Measurements from ENCODE around the gene SLC12A7. TPM values are rescaled to one million over a fixed set of nuclear protein-coding genes. Genes with fewer than 3 reads are reported as not detected.

Gene SLC12A7
- polyA plus RNA-seq, 1 donor (not counting 4 experiments of a cell fraction or from before 2014, with no cell fraction given) = 1.5 TPM

- FAIRE-seq = no peak
- H3K4me3 ChIP-seq (ENCODE audit: control insufficient read depth in 2 of 3, extremely low read depth in 1 of 3, insufficient read depth in 2 of 3, low read depth in 1 of 3, low read length in 3 of 3) = no peak overlapping the region
Observed at GRCh38 chr5:1155191-1156032, 43.5 kb upstream of the SLC12A7 start.

GRCh38 chr5:1153428-1153827 is 41.6 kb upstream of the SLC12A7 start:
- Histone ChIP-seq H3K27ac (ENCODE audit: control insufficient read depth, insufficient read depth, low read length) (no peak overlapping the region), H3K9me3 (ENCODE audit: control insufficient read depth, low read depth, low read length) (peaks cover 12% of the 10 kb centered on the region), H3K9me1 (ENCODE audit: control insufficient read depth, extremely low read depth, insufficient read depth, low read length) (no peaks in the 10 kb centered on the region), H3K79me2 (ENCODE audit: control insufficient read depth, insufficient read depth, low read length) (no peaks in the 10 kb centered on the region), H4K20me1 (ENCODE audit: control insufficient read depth, extremely low read depth, insufficient read depth, low read length) (no peaks in the 10 kb centered on the region), H2AFZ (ENCODE audit: control insufficient read depth, low read length) (no peak overlapping the region), H3K4me2 (ENCODE audit: control insufficient read depth, extremely low read depth, insufficient read depth, low read depth, low read length) (no peak overlapping the region), H3K4me1 (ENCODE audit: control insufficient read depth, extremely low read depth, insufficient read depth, low read length) (no peaks in the 10 kb centered on the region), H3K9ac (ENCODE audit: control insufficient read depth, extremely low read depth, insufficient read depth, low read length) (no peak overlapping the region), H3K4me3 (ENCODE audit: control insufficient read depth in 2 of 3, extremely low read depth in 1 of 3, insufficient read depth in 2 of 3, low read depth in 1 of 3, low read length in 3 of 3) (no peak overlapping the region), H3K27me3 (ENCODE audit: control insufficient read depth, extremely low read depth, insufficient read depth, low read length) (peaks cover 46% of the 10 kb centered on the region), H3K36me3 (ENCODE audit: control insufficient read depth in 2 of 2, extremely low read depth in 1 of 2, insufficient read depth in 2 of 2, low read length in 2 of 2) (no peaks in the 10 kb centered on the region)
- TF ChIP-seq EZH2 (IDR thresholded peaks at IDR 0.05; ENCODE audit: low read length) (no peak), CTCF (optimal IDR thresholded peaks at IDR 0.05 in 1 of 3, IDR thresholded peaks at IDR 0.05 in 1 of 3, conservative IDR thresholded peaks at IDR 0.05 in 1 of 3; ENCODE audit: extremely low read depth in 1 of 3, insufficient read depth in 2 of 3, low read length in 3 of 3) (no peak)
- no peak for DNase-seq (ENCODE audit: low read depth, low spot score)
- no peak for FAIRE-seq
- dilution Hi-C loops (cut with MboI; ENCODE audit: extremely low pct_ligation_motif_present, low sequenced_read_pairs) = no loop called here

More at GRCh38 chr5:1155191-1156032, 43.5 kb upstream of the SLC12A7 start:
- H3K36me3 ChIP-seq (ENCODE audit: control insufficient read depth in 2 of 2, extremely low read depth in 1 of 2, insufficient read depth in 2 of 2, low read length in 2 of 2) = no peaks in the 10 kb centered on the region
- no peak for DNase-seq (ENCODE audit: low read depth, low spot score)
- peaks cover 46% of the 10 kb centered on the region for H3K27me3 ChIP-seq (ENCODE audit: control insufficient read depth, extremely low read depth, insufficient read depth, low read length)
- dilution Hi-C loops (cut with MboI; ENCODE audit: extremely low pct_ligation_motif_present, low sequenced_read_pairs) = no loop called here
- no peak overlapping the region for H3K27ac ChIP-seq (ENCODE audit: control insufficient read depth, insufficient read depth, low read length)
- no peak overlapping the region for H2AFZ ChIP-seq (ENCODE audit: control insufficient read depth, low read length)
- no peaks in the 10 kb centered on the region for H4K20me1 ChIP-seq (ENCODE audit: control insufficient read depth, extremely low read depth, insufficient read depth, low read length)
- no peak overlapping the region for H3K9ac ChIP-seq (ENCODE audit: control insufficient read depth, extremely low read depth, insufficient read depth, low read length)
- no peaks in the 10 kb centered on the region for H3K79me2 ChIP-seq (ENCODE audit: control insufficient read depth, insufficient read depth, low read length)
- TF ChIP-seq CTCF (optimal IDR thresholded peaks at IDR 0.05 in 1 of 3, IDR thresholded peaks at IDR 0.05 in 1 of 3, conservative IDR thresholded peaks at IDR 0.05 in 1 of 3; ENCODE audit: extremely low read depth in 1 of 3, insufficient read depth in 2 of 3, low read length in 3 of 3) (no peak), EZH2 (IDR thresholded peaks at IDR 0.05; ENCODE audit: low read length) (peak; percentile 32)
- no peaks in the 10 kb centered on the region for H3K9me1 ChIP-seq (ENCODE audit: control insufficient read depth, extremely low read depth, insufficient read depth, low read length)
- H3K9me3 ChIP-seq (ENCODE audit: control insufficient read depth, low read depth, low read length) = peaks cover 17% of the 10 kb centered on the region
- no peak overlapping the region for H3K4me2 ChIP-seq (ENCODE audit: control insufficient read depth, extremely low read depth, insufficient read depth, low read depth, low read length)
- no peaks in the 10 kb centered on the region for H3K4me1 ChIP-seq (ENCODE audit: control insufficient read depth, extremely low read depth, insufficient read depth, low read length)

Measured in keratinocyte (primary cell).